Subcutaneous abdominal adipose tissue (tissue), 5 donors: ENCODE measurements around the gene BORA.
"Not testable (repeated sequence)": the region's sequence is repeated elsewhere in the genome, so short reads cannot be mapped to it uniquely, and the experiment has no call there.

ENCODE experiments used
- H3K27ac ChIP-seq: one replicate; pipeline ENCODE4 v1.7.0; 2013; ENCODE audit warnings: low read depth, mild to moderate bottlenecking, inconsistent platforms, low read length, moderate library complexity
- H3K27me3 ChIP-seq, 5 donors: one replicate each; pipeline ENCODE4 v1.7.0; 2013; ENCODE audit warnings: low read length in 5 of 5, inconsistent platforms in 1 of 5; ENCODE audit not compliant: control insufficient read depth in 5 of 5, insufficient read depth in 4 of 5
- H3K36me3 ChIP-seq, 5 donors: one replicate each; pipeline ENCODE4 v1.7.0; 2013; ENCODE audit warnings: low read length in 5 of 5; ENCODE audit not compliant: control insufficient read depth in 5 of 5, insufficient read depth in 5 of 5
- H3K4me1 ChIP-seq, 5 donors: one replicate each; pipeline ENCODE4 v1.7.0; 2013; ENCODE audit warnings: low read length in 5 of 5, mild to moderate bottlenecking in 3 of 5, moderate library complexity in 1 of 5; ENCODE audit not compliant: control insufficient read depth in 5 of 5, insufficient read depth in 5 of 5
- H3K4me3 ChIP-seq, 5 donors: one replicate each; pipeline ENCODE4 v1.7.0; 2013; ENCODE audit warnings: low read length in 5 of 5, low read depth in 1 of 5
- H3K9ac ChIP-seq, 5 donors: one replicate each; pipeline ENCODE4 v1.7.0; 2013; ENCODE audit warnings: low read length in 5 of 5, mild to moderate bottlenecking in 4 of 5, moderate library complexity in 3 of 5
- H3K9me3 ChIP-seq, 5 donors: one replicate each; pipeline ENCODE4 v1.7.0; 2013; ENCODE audit warnings: low read length in 5 of 5; ENCODE audit not compliant: control insufficient read depth in 5 of 5
- donor health status: healthy.
- donor health status: healthy.
- donor health status: healthy.
- donor health status: healthy.
- donor health status: healthy.

The BORA gene

GRCh38 chr13:72757792-72758535 is 30.2 kb downstream of the BORA start:
- H3K4me1 ChIP-seq = peaks cover 0 to 3% (median 0%) of the 10 kb centered on the region in 5 donors
- H3K9me3 ChIP-seq = no peaks in the 10 kb centered on the region
- no peak overlapping the region for H3K9ac ChIP-seq
- no peaks in the 10 kb centered on the region for H3K27me3 ChIP-seq
- H3K27ac ChIP-seq = no peak overlapping the region
- H3K4me3 ChIP-seq = no peak overlapping the region
- H3K36me3 ChIP-seq = peaks cover 67 to 91% (median 79%) of the 10 kb centered on the region in 5 donors

- Histone ChIP-seq H3K27me3 (no peaks in the 10 kb centered on the region), H3K27ac (no peak overlapping the region), H3K9ac (no peak overlapping the region), H3K36me3 (peaks cover 67 to 93% (median 77%) of the 10 kb centered on the region in 5 donors), H3K4me1 (peaks cover 0 to 11% (median 0%) of the 10 kb centered on the region in 5 donors), H3K4me3 (no peak overlapping the region), H3K9me3 (no peaks in the 10 kb centered on the region)
Observed at GRCh38 chr13:72760189-72760588, 32.5 kb downstream of the BORA start.

- no peak overlapping the region for H3K4me3 ChIP-seq
- no peaks in the 10 kb centered on the region for H3K27me3 ChIP-seq
- H3K27ac ChIP-seq = no peak overlapping the region
- H3K4me1 ChIP-seq = peaks cover 0 to 11% (median 0%) of the 10 kb centered on the region in 5 donors
- no peaks in the 10 kb centered on the region for H3K9me3 ChIP-seq
- H3K36me3 ChIP-seq = peaks cover 77 to 97% (median 84%) of the 10 kb centered on the region in 5 donors
- H3K9ac ChIP-seq = no peak overlapping the region
Observed at GRCh38 chr13:72763411-72763810, 35.7 kb downstream of the BORA start.

- Histone ChIP-seq H3K27ac (no peak overlapping the region), H3K27me3 (no peaks in the 10 kb centered on the region), H3K36me3 (peaks cover 80 to 87% (median 84%) of the 10 kb centered on the region in 5 donors), H3K4me1 (peaks cover 0 to 6% (median under 1%) of the 10 kb centered on the region in 5 donors), H3K4me3 (no peak overlapping the region), H3K9me3 (no peaks in the 10 kb centered on the region), H3K9ac (no peak overlapping the region)
Observed at GRCh38 chr13:72774019-72774418, 46.3 kb downstream of the BORA start.

GRCh38 chr13:72781451-72782439 is 54.0 kb downstream of the BORA start, which contains the start of the genes DIS3 and PIBF1:
TSS of gene DIS3 (minus strand) at chr13:72781900. CDS start at chr13:72781832, 68 bp downstream.
TSS of gene PIBF1 (plus strand) at chr13:72782133. CDS start at chr13:72783470, 1,337 bp downstream.
- Histone ChIP-seq H3K36me3 (peaks cover 14 to 25% (median 19%) of the 10 kb centered on the region in 5 donors), H3K9ac (peak within 1 kb of the TSS; percentile 83 to 99 (median 91)), H3K4me3 (peak within 1 kb of the TSS; percentile 92 to 100 (median 97)), H3K27ac (peak within 1 kb of the TSS; percentile 89), H3K9me3 (no peaks in the 10 kb centered on the region), H3K4me1 (peaks cover 4 to 44% (median 30%) of the 10 kb centered on the region in 5 donors), H3K27me3 (no peaks in the 10 kb centered on the region)

GRCh38 chr13:72782717-72783116 is 55.0 kb downstream of the BORA start:
- Histone ChIP-seq H3K4me3 (peak overlapping the region; percentile 92 to 100 (median 97)), H3K4me1 (peaks cover 4 to 44% (median 30%) of the 10 kb centered on the region in 5 donors), H3K27ac (peak overlapping the region; percentile 89)

GRCh38 chr13:72784679-72785078 is 57.0 kb downstream of the BORA start:
- H3K9me3 ChIP-seq, H3K9ac ChIP-seq, H3K27ac ChIP-seq, H3K27me3 ChIP-seq, H3K4me3 ChIP-seq: not testable (repeated sequence)
- H3K36me3 ChIP-seq = peaks cover 0 to 14% (median 7%) of the 10 kb centered on the region in 5 donors
- peaks cover 4 to 34% (median 25%) of the 10 kb centered on the region in 5 donors for H3K4me1 ChIP-seq

More at GRCh38 chr13:72782717-72783116, 55.0 kb downstream of the BORA start:
- no peaks in the 10 kb centered on the region for H3K9me3 ChIP-seq
- no peaks in the 10 kb centered on the region for H3K27me3 ChIP-seq
- H3K36me3 ChIP-seq = peaks cover 4 to 19% (median 10%) of the 10 kb centered on the region in 5 donors
- H3K9ac ChIP-seq = peak overlapping the region in 4 of 5 donors; percentile 76 to 99 (median 90)

GRCh38 chr13:72788831-72789230 is 61.1 kb downstream of the BORA start:
- H3K27me3 ChIP-seq = no peaks in the 10 kb centered on the region
- no peaks in the 10 kb centered on the region for H3K9me3 ChIP-seq
- H3K4me1 ChIP-seq = peaks cover 0 to 3% (median 0%) of the 10 kb centered on the region in 5 donors
- H3K4me3 ChIP-seq = no peak overlapping the region
- H3K36me3 ChIP-seq = peaks cover 11 to 29% (median 20%) of the 10 kb centered on the region in 5 donors
- H3K9ac ChIP-seq = no peak overlapping the region
- H3K27ac ChIP-seq = no peak overlapping the region

GRCh38 chr13:72792640-72793039 is 64.9 kb downstream of the BORA start:
- H3K36me3 ChIP-seq = peaks cover 23 to 48% (median 29%) of the 10 kb centered on the region in 5 donors
- no peaks in the 10 kb centered on the region for H3K9me3 ChIP-seq
- no peak overlapping the region for H3K27ac ChIP-seq
- peaks cover 0 to 3% (median 0%) of the 10 kb centered on the region in 5 donors for H3K4me1 ChIP-seq
- H3K27me3 ChIP-seq = no peaks in the 10 kb centered on the region
- no peak overlapping the region for H3K4me3 ChIP-seq
- no peak overlapping the region for H3K9ac ChIP-seq
